H9 (cell line): ENCODE results near the gene SLC1A1. TPM values are rescaled to one million over a fixed set of nuclear protein-coding genes. Genes with fewer than 3 reads are reported as not detected.

Experiments used
- DNase-seq: peaks from one replicate; pipeline ENCODE4 v3.0.0-alpha.2; 2017
- H2AFZ ChIP-seq: one replicate; pipeline ENCODE4 v1.6.1; 2013; ENCODE audit warnings: mild to moderate bottlenecking, low read length, control low read depth, moderate library complexity
- H2AK5ac ChIP-seq: 2 replicates; pipeline ENCODE4 v1.6.1; 2013; ENCODE audit warnings: low read length, control low read depth, mixed read lengths; ENCODE audit not compliant: insufficient read length
- H2BK120ac ChIP-seq: one replicate; pipeline ENCODE4 v1.6.1; 2013; ENCODE audit warnings: low read depth, mild to moderate bottlenecking, low read length, control low read depth, inconsistent platforms; ENCODE audit not compliant: poor library complexity, severe bottlenecking
- H2BK12ac ChIP-seq: 2 replicates; pipeline ENCODE4 v1.6.1; 2013; ENCODE audit warnings: low read length, control low read depth, mixed read lengths, low read depth; ENCODE audit not compliant: insufficient read length
- H2BK15ac ChIP-seq: 2 replicates; pipeline ENCODE4 v1.6.1; 2013; ENCODE audit warnings: low read depth, low read length, control low read depth
- H2BK20ac ChIP-seq: one replicate; pipeline ENCODE4 v1.6.1; 2013; ENCODE audit warnings: low read depth, mild to moderate bottlenecking, low read length, control low read depth, inconsistent platforms; ENCODE audit not compliant: poor library complexity, severe bottlenecking
- H2BK5ac ChIP-seq: 2 replicates; pipeline ENCODE4 v1.6.1; 2013; ENCODE audit warnings: low read length, control low read depth, mixed read lengths; ENCODE audit not compliant: insufficient read length
- H3K14ac ChIP-seq: 2 replicates; pipeline ENCODE4 v1.6.1; 2013; ENCODE audit warnings: low read length, control low read depth; ENCODE audit not compliant: insufficient read depth
- H3K18ac ChIP-seq: 2 replicates; pipeline ENCODE4 v1.6.1; 2013; ENCODE audit warnings: low read depth, mild to moderate bottlenecking, mixed read lengths, low read length, control low read depth; ENCODE audit not compliant: insufficient read length
- H3K23ac ChIP-seq: 2 replicates; pipeline ENCODE4 v1.6.1; 2013; ENCODE audit warnings: low read length, control low read depth, mixed read lengths, low read depth; ENCODE audit not compliant: insufficient read length
- H3K23me2 ChIP-seq: 2 replicates; pipeline ENCODE4 v1.6.1; 2013; ENCODE audit warnings: low read depth, mild to moderate bottlenecking, mixed read lengths, low read length, control low read depth; ENCODE audit not compliant: insufficient read length, poor library complexity, severe bottlenecking
- H3K27ac ChIP-seq: 2 replicates; pipeline ENCODE4 v1.5.1; 2013; ENCODE audit warnings: low read length, control low read depth, mixed read lengths, low read depth; ENCODE audit not compliant: insufficient read length
- H3K27me3 ChIP-seq: 2 replicates; pipeline ENCODE4 v1.6.1; 2013; ENCODE audit warnings: low read length, control low read depth, inconsistent platforms; ENCODE audit not compliant: insufficient read depth
- H3K4ac ChIP-seq: 2 replicates; pipeline ENCODE4 v1.6.1; 2013; ENCODE audit warnings: low read depth, mild to moderate bottlenecking, control low read depth, inconsistent platforms, low read length, moderate library complexity
- H3K4me1 ChIP-seq: 2 replicates; pipeline ENCODE4 v1.6.1; 2013; ENCODE audit warnings: low read length, control low read depth, inconsistent platforms; ENCODE audit not compliant: insufficient read depth
- H3K4me2 ChIP-seq: 2 replicates; pipeline ENCODE4 v1.6.1; 2013; ENCODE audit warnings: low read length, control low read depth, mixed read lengths; ENCODE audit not compliant: insufficient read length, insufficient read depth
- H3K56ac ChIP-seq: 2 replicates; pipeline ENCODE4 v1.6.1; 2013; ENCODE audit warnings: low read depth, mild to moderate bottlenecking, mixed read lengths, low read length, control low read depth; ENCODE audit not compliant: insufficient read length
- H3K79me1 ChIP-seq: 2 replicates; pipeline ENCODE4 v1.6.1; 2013; ENCODE audit warnings: low read depth, mild to moderate bottlenecking, moderate library complexity, low read length, control low read depth, inconsistent platforms; ENCODE audit not compliant: insufficient read depth, poor library complexity, severe bottlenecking
- H3K79me2 ChIP-seq: 2 replicates; pipeline ENCODE4 v1.6.1; 2013; ENCODE audit warnings: low read length, control low read depth, inconsistent platforms; ENCODE audit not compliant: insufficient read depth
- H3K9ac ChIP-seq: 2 replicates; pipeline ENCODE4 v1.6.1; 2013; ENCODE audit warnings: low read length, control low read depth, mixed read lengths; ENCODE audit not compliant: insufficient read length; ENCODE audit errors: extremely low read depth
- H3K9me3 ChIP-seq: one replicate; pipeline ENCODE4 v1.6.1; 2013; ENCODE audit warnings: low read depth, low read length, inconsistent platforms; ENCODE audit not compliant: control insufficient read depth
- H3T11ph ChIP-seq: one replicate; pipeline ENCODE4 v1.6.1; 2013; ENCODE audit warnings: mild to moderate bottlenecking, low read length, control low read depth, inconsistent platforms
- H4K20me1 ChIP-seq: one replicate; pipeline ENCODE4 v1.6.1; 2013; ENCODE audit not compliant: control insufficient read depth, insufficient read length, insufficient read depth
- H4K5ac ChIP-seq: 2 replicates; pipeline ENCODE4 v1.6.1; 2013; ENCODE audit warnings: low read depth, mild to moderate bottlenecking, mixed read lengths, low read length, control low read depth; ENCODE audit not compliant: insufficient read length
- H4K8ac ChIP-seq: replicated peaks from 2 replicates; pipeline ENCODE4 v1.6.1; 2013; ENCODE audit warnings: low read length, control low read depth, mixed read lengths, low read depth; ENCODE audit not compliant: insufficient read length
- H4K91ac ChIP-seq: 2 replicates; pipeline ENCODE4 v1.6.1; 2013; ENCODE audit warnings: low read depth, mild to moderate bottlenecking, moderate library complexity, mixed read lengths, low read length, control low read depth; ENCODE audit not compliant: insufficient read length
- H3K27ac Mint-ChIP-seq, 3 experiments: 2 replicates in 2 of 3; 3 replicates in 1 of 3; pipeline ENCODE4 v1.8.0; 2020 to 2021; ENCODE audit warnings: mixed read lengths in 3 of 3, mild to moderate bottlenecking in 1 of 3, moderate library complexity in 1 of 3
- H3K27me3 Mint-ChIP-seq: 2 replicates; pipeline ENCODE4 v1.8.0; 2021; ENCODE audit warnings: low read depth, mild to moderate bottlenecking, moderate library complexity, mixed read lengths
- H3K36me3 Mint-ChIP-seq, 3 experiments: 2 replicates in 2 of 3; 3 replicates in 1 of 3; pipeline ENCODE4 v1.8.0; 2020 to 2021; ENCODE audit warnings: low read depth in 3 of 3, mixed read lengths in 3 of 3; ENCODE audit not compliant: insufficient read depth in 1 of 3
- H3K4me1 Mint-ChIP-seq, 2 experiments: 2 replicates each; pipeline ENCODE4 v1.8.0; 2020; ENCODE audit warnings: mixed read lengths in 2 of 2
- H3K4me3 Mint-ChIP-seq, 2 experiments: 2 replicates in 1 of 2; 3 replicates in 1 of 2; pipeline ENCODE4 v1.8.0; 2020 to 2021; ENCODE audit warnings: mild to moderate bottlenecking in 2 of 2, mixed read lengths in 2 of 2, moderate library complexity in 1 of 2
- H3K9me3 Mint-ChIP-seq, 2 experiments: 2 replicates in 1 of 2; 3 replicates in 1 of 2; pipeline ENCODE4 v1.8.0; 2020; ENCODE audit warnings: mild to moderate bottlenecking in 2 of 2, mixed read lengths in 2 of 2, moderate library complexity in 1 of 2
- whole genome bisulfite sequencing: extraction: QIAGEN DNeasy Blood & Tissue Kit; methylation state at CpG from one replicate; pipeline ENCODE4 v1.1.7; 2013; ENCODE audit warnings: missing lambda C conversion rate, low lambda C conversion rate, mixed read lengths; ENCODE audit not compliant: insufficient read length; ENCODE audit errors: extremely low coverage; 5-methylcytosine and 5-hydroxymethylcytosine counted together
- total RNA-seq: library from RNA; stranded (reverse); gene quantifications from 2 replicates; pipeline ENCODE4 v1.2.1, GENCODE V29; 2021
- TF ChIP-seq, protein P1 (sequence below): fragments of 200-600 bp; sonication (generic); conservative IDR thresholded peaks from 3 replicates; pipeline ENCODE4 v1.8.0; 2021; ENCODE audit warnings: antibody characterized with exemption, mild to moderate bottlenecking

SLC1A1 gene
- total RNA-seq, 1 experiment from 2014 or later, result 4.7 TPM

DNA sequence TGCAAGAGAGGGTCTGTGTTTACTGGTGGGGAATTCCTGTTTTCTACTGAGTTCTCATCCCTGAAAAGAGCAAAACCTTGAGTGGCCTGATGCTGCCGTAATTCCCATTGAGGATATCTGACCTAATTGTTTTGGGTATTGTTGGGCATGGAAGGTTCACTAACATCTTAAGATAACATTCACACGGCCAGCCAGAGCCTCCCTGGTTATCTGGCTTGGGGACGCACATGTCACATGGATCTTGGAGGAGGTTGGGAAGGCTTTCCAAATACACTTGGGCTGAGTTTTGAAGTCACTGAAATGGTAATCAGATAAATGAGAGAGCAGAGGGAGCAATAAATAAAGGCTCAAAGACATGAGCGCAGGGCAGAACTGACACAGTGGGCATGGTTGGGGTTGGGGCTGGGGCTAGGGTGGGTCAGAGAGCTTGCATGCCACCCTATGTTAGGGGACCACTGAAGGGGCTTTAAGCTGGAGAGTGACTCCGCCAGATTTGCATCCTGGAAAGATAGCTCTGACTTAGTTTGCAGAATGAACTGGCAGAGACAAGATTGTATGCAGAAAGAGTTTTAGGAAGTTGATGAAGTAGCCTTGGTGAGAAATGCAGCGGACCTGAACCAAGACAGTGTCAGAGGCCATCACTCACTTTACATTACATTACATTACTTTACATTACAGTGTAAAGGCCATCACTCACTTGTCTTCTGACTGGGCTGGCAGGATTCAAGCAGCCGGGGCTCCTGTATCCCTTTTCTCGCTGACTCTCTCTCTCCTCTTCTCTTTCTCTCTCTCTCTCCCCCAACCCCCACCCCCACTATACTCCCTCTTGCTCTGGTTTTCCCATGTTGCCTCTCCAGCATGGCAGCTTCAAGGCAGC lies 24.2 kb downstream of the SLC1A1 start:
- DNase-seq, result peak; percentile 72

More for the DNA sequence above, 24.2 kb downstream of the SLC1A1 start:
- H2BK5ac ChIP-seq, result no peak overlapping the region
- no peak overlapping the region for H3K4me2 ChIP-seq
- Mint-ChIP-seq H3K27me3 (peaks cover 10% of the 10 kb centered on the region), H3K4me3 (no peak overlapping the region; a peak in 1 of 5 replicates), H3K9me3 (peaks cover 0 to 4% of the 10 kb centered on the region in 2 experiments; a peak in 2 of 5 replicates), H3K36me3 (peaks cover 0 to 4% (median 3%) of the 10 kb centered on the region in 3 experiments; a peak in 3 of 7 replicates), H3K4me1 (peaks cover 30 to 31% of the 10 kb centered on the region in 2 experiments), H3K27ac (peak overlapping the region; percentile 8 to 85 (median 85); a peak in 4 of 7 replicates)
- H3K56ac ChIP-seq, result no peak overlapping the region
- no peak overlapping the region for H3K27ac ChIP-seq
- H3T11ph ChIP-seq, result no peak overlapping the region
- H3K4me1 ChIP-seq, result peaks cover 12% of the 10 kb centered on the region
- no peak overlapping the region for H4K8ac ChIP-seq
- H2BK20ac ChIP-seq, result no peak overlapping the region
- no peaks in the 10 kb centered on the region for H3K9me3 ChIP-seq
- no peaks in the 10 kb centered on the region for H3K23me2 ChIP-seq
- no peak overlapping the region for H4K5ac ChIP-seq
- H3K23ac ChIP-seq, result no peak overlapping the region
- no peak overlapping the region for H2AK5ac ChIP-seq
- no peaks in the 10 kb centered on the region for H4K20me1 ChIP-seq
- no peak overlapping the region for H2AFZ ChIP-seq
- H3K14ac ChIP-seq, result no peak overlapping the region
- no peak overlapping the region for H3K18ac ChIP-seq
- TF ChIP-seq, protein P1, sequence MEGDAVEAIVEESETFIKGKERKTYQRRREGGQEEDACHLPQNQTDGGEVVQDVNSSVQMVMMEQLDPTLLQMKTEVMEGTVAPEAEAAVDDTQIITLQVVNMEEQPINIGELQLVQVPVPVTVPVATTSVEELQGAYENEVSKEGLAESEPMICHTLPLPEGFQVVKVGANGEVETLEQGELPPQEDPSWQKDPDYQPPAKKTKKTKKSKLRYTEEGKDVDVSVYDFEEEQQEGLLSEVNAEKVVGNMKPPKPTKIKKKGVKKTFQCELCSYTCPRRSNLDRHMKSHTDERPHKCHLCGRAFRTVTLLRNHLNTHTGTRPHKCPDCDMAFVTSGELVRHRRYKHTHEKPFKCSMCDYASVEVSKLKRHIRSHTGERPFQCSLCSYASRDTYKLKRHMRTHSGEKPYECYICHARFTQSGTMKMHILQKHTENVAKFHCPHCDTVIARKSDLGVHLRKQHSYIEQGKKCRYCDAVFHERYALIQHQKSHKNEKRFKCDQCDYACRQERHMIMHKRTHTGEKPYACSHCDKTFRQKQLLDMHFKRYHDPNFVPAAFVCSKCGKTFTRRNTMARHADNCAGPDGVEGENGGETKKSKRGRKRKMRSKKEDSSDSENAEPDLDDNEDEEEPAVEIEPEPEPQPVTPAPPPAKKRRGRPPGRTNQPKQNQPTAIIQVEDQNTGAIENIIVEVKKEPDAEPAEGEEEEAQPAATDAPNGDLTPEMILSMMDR, result no peak
- no peaks in the 10 kb centered on the region for H3K79me1 ChIP-seq
- H3K79me2 ChIP-seq, result no peaks in the 10 kb centered on the region
- no CpG with 5 or more reads among the region's 8 CpGs for WGBS
- no peak overlapping the region for H2BK120ac ChIP-seq
- no peaks in the 10 kb centered on the region for H3K27me3 ChIP-seq
- no peak overlapping the region for H2BK12ac ChIP-seq
- H2BK15ac ChIP-seq, result no peak overlapping the region
- no peak overlapping the region for H3K4ac ChIP-seq
- no peak overlapping the region for H3K9ac ChIP-seq
- no peak overlapping the region for H4K91ac ChIP-seq
